Sigmoid colon (tissue), 7 donors: Measurements from ENCODE around the gene DAB2IP. TPM values are rescaled to one million over a fixed set of nuclear protein-coding genes. Genes with fewer than 3 reads are reported as not detected.

ENCODE experiments used
- DNase-seq: peaks from one replicate; pipeline ENCODE4 v3.0.0-alpha.2; 2019
- H3K27ac ChIP-seq, 4 donors: fragments of 200-600 bp; sonication (generic); one replicate each; pipeline ENCODE4 v1.5.1; 2016 to 2019; ENCODE audit warnings: mild to moderate bottlenecking in 1 of 4
- H3K27me3 ChIP-seq, 3 donors: fragments of 200-600 bp; sonication (generic); one replicate each; pipeline ENCODE4 v1.5.1; 2019; ENCODE audit warnings: mild to moderate bottlenecking in 1 of 3
- H3K36me3 ChIP-seq, 4 donors: fragments of 200-600 bp; sonication (generic); one replicate each; pipeline ENCODE4 v1.5.1; 2016 to 2019
- H3K4me1 ChIP-seq, 4 donors: fragments of 200-600 bp; sonication (generic); one replicate each; pipeline ENCODE4 v1.5.1; 2017 to 2019
- H3K4me3 ChIP-seq, 4 donors: fragments of 200-600 bp; sonication (generic); one replicate each; pipeline ENCODE4 v1.5.1; 2017 to 2019; ENCODE audit warnings: mild to moderate bottlenecking in 2 of 4, moderate library complexity in 1 of 4
- H3K9me3 ChIP-seq, 4 donors: fragments of 200-600 bp in 3 of 4; sonication (generic) in 3 of 4; one replicate each; pipeline versions ENCODE4 v1.5.1 to v1.6.1; 2013 to 2019
- CTCF ChIP-seq, 4 experiments: fragments of 450-650 bp in 3 of 4; fragments of 200-600 bp in 1 of 4; IDR thresholded peaks; one replicate each; pipeline ENCODE4 v1.5.1; 2016 to 2019; ENCODE audit warnings: antibody characterized with exemption in 4 of 4, mild to moderate bottlenecking in 3 of 4, moderate library complexity in 2 of 4
- EP300 ChIP-seq, 4 donors: sonication (generic); formaldehyde crosslinking; IDR thresholded peaks; one replicate each; pipeline ENCODE4 v1.6.1; 2017; ENCODE audit warnings: antibody characterized with exemption in 4 of 4
- POLR2A ChIP-seq, 2 donors: fragments of 450-650 bp; IDR thresholded peaks; one replicate each; pipeline ENCODE4 v1.6.1; 2016; ENCODE audit warnings: antibody characterized with exemption in 2 of 2, mild to moderate bottlenecking in 2 of 2, moderate library complexity in 2 of 2
- POLR2AphosphoS5 ChIP-seq, 4 donors: sonication (generic); formaldehyde crosslinking; IDR thresholded peaks; one replicate each; pipeline ENCODE4 v1.6.1; 2017; ENCODE audit warnings: antibody characterized with exemption in 4 of 4
- WGBS, 2 donors: extraction: QIAGEN DNeasy Blood & Tissue Kit; methylation state at CpG; one replicate each; pipeline ENCODE4 v1.1.7; 2013; 5-methylcytosine and 5-hydroxymethylcytosine counted together
- intact Hi-C: fragments of 100-400 bp; cut with DNase I; formaldehyde crosslinking; loops from one replicate; pipeline ENCODE4 v1.15.1; 2023
- polyA plus RNA-seq, 3 donors: library from polyadenylated mRNA; stranded (reverse); fragments of 200-250 nt; gene quantifications; one replicate each; pipeline ENCODE4 v1.2.3, GENCODE V29; 2013
- total RNA-seq, 4 donors: library from RNA; depleted of rRNA; stranded (reverse); fragments of >200 nt; gene quantifications; one replicate each; pipeline ENCODE4 v1.1.0, GENCODE V29; 2016
- donor health status: healthy with polysubstance abuse.
- donor health status: Bipolar disorder and iron deficiency.
- donor health status: healthy.

Gene DAB2IP
- total and polyA plus RNA-seq, 7 donors: 20.1 to 52.4 (median 34.7) TPM

GRCh38 chr9:121674017-121674416 lies 22.6 kb downstream of the DAB2IP start:
- no peak for TF ChIP-seq POLR2A (IDR thresholded peaks at IDR 0.05)
- H3K4me3 ChIP-seq: no peak overlapping the region
- intact Hi-C loops: no loop called here
- H3K4me1 ChIP-seq: peaks cover 0 to 61% (median 38%) of the 10 kb centered on the region in 4 donors
- 89 to 90% methylated on average over 8 of the region's 8 CpGs for WGBS, 2 donors
- H3K27me3 ChIP-seq: no peaks in the 10 kb centered on the region
- no peak overlapping the region for H3K27ac ChIP-seq
- no peaks in the 10 kb centered on the region for H3K9me3 ChIP-seq
- peaks cover 0 to 6% (median 3%) of the 10 kb centered on the region in 4 donors for H3K36me3 ChIP-seq
- DNase-seq: no peak

- no peaks in the 10 kb centered on the region for H3K27me3 ChIP-seq
- H3K4me3 ChIP-seq: no peak overlapping the region
- 57 to 66% methylated on average over 6 of the region's 6 CpGs for WGBS, 2 donors
- TF ChIP-seq POLR2AphosphoS5 (IDR thresholded peaks at IDR 0.05): no peak
- TF ChIP-seq POLR2A (IDR thresholded peaks at IDR 0.05): no peak
- no peak for TF ChIP-seq CTCF (IDR thresholded peaks at IDR 0.05)
- no peak for TF ChIP-seq EP300 (IDR thresholded peaks at IDR 0.05)
- H3K36me3 ChIP-seq: peaks cover 0 to 15% (median 6%) of the 10 kb centered on the region in 4 donors
- intact Hi-C loops: no loop called here
- no peak overlapping the region for H3K27ac ChIP-seq
- DNase-seq: no peak
- peaks cover 0 to 61% (median 38%) of the 10 kb centered on the region in 4 donors for H3K4me1 ChIP-seq
- no peaks in the 10 kb centered on the region for H3K9me3 ChIP-seq
Measured at GRCh38 chr9:121674952-121675351, 23.5 kb downstream of the DAB2IP start.

- no peak overlapping the region for H3K27ac ChIP-seq
- H3K9me3 ChIP-seq: no peaks in the 10 kb centered on the region
- no peak overlapping the region for H3K4me3 ChIP-seq
- TF ChIP-seq POLR2A (IDR thresholded peaks at IDR 0.05) (no peak), POLR2AphosphoS5 (IDR thresholded peaks at IDR 0.05) (no peak), EP300 (IDR thresholded peaks at IDR 0.05) (no peak), CTCF (IDR thresholded peaks at IDR 0.05) (no peak)
- peaks cover 0 to 19% (median 7%) of the 10 kb centered on the region in 4 donors for H3K36me3 ChIP-seq
- no peak for DNase-seq
- 89 to 93% methylated on average over 6 of the region's 6 CpGs for WGBS, 2 donors
- intact Hi-C loops: no loop called here
- no peaks in the 10 kb centered on the region for H3K27me3 ChIP-seq
- H3K4me1 ChIP-seq: peaks cover 0 to 59% (median 36%) of the 10 kb centered on the region in 4 donors
Measured at GRCh38 chr9:121675381-121675780, 23.9 kb downstream of the DAB2IP start.

- H3K9me3 ChIP-seq: no peaks in the 10 kb centered on the region
- H3K36me3 ChIP-seq: peaks cover 4 to 27% (median 7%) of the 10 kb centered on the region in 4 donors
- 72 to 86% methylated on average over 16 of the region's 16 CpGs for WGBS, 2 donors
- intact Hi-C loops: no loop called here
- H3K27me3 ChIP-seq: no peaks in the 10 kb centered on the region
- TF ChIP-seq POLR2AphosphoS5 (IDR thresholded peaks at IDR 0.05) (no peak), POLR2A (IDR thresholded peaks at IDR 0.05) (no peak), CTCF (IDR thresholded peaks at IDR 0.05) (no peak), EP300 (IDR thresholded peaks at IDR 0.05) (no peak)
- no peak overlapping the region for H3K27ac ChIP-seq
- peaks cover 0 to 51% (median 34%) of the 10 kb centered on the region in 4 donors for H3K4me1 ChIP-seq
- H3K4me3 ChIP-seq: no peak overlapping the region
- DNase-seq: no peak
Measured at GRCh38 chr9:121675969-121676822, 24.8 kb downstream of the DAB2IP start.

GRCh38 chr9:121676926-121677325 lies 25.5 kb downstream of the DAB2IP start:
- Histone ChIP-seq H3K9me3 (no peaks in the 10 kb centered on the region), H3K4me3 (no peak overlapping the region), H3K36me3 (peaks cover 6 to 35% (median 9%) of the 10 kb centered on the region in 4 donors), H3K27ac (no peak overlapping the region), H3K4me1 (peaks cover 0 to 46% (median 34%) of the 10 kb centered on the region in 4 donors), H3K27me3 (no peaks in the 10 kb centered on the region)
- intact Hi-C loops: no loop called here
- DNase-seq: no peak
- WGBS, 2 donors: 78 to 81% methylated on average over 4 of the region's 4 CpGs
- TF ChIP-seq POLR2AphosphoS5 (IDR thresholded peaks at IDR 0.05) (no peak), POLR2A (IDR thresholded peaks at IDR 0.05) (no peak)
